ENCODE measurements around the gene FHL2.

The FHL2 gene

GRCh38 chr2:105379741-105380186, 19.1 kb downstream of the FHL2 start:
- DNase-seq (ENCODE audit: low read depth, low spot score) = no peak

DNA sequence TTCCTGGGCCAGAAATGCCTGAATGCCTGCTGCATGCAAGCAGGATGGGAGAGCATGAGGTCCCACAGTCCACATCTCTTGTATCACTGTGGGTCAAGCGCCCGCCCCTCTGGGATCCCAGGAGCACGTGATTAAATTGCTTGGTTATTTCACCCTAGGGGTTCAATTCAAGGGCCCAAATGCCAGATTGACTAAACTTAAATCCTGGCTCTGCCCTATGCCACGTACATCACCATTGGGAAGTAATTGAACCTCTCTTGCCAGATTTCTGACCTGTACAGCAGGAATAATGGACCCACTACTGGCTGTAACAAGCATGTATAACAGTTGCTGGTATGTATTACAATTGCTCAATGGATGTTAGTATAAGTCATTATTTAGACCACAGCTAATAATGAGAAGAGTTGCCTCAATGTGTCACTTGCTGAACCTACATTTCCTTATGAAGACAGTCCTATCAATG, 19.9 kb downstream of the FHL2 start:
- DNase-seq (ENCODE audit: low read depth, low spot score) = no peak

DNA sequence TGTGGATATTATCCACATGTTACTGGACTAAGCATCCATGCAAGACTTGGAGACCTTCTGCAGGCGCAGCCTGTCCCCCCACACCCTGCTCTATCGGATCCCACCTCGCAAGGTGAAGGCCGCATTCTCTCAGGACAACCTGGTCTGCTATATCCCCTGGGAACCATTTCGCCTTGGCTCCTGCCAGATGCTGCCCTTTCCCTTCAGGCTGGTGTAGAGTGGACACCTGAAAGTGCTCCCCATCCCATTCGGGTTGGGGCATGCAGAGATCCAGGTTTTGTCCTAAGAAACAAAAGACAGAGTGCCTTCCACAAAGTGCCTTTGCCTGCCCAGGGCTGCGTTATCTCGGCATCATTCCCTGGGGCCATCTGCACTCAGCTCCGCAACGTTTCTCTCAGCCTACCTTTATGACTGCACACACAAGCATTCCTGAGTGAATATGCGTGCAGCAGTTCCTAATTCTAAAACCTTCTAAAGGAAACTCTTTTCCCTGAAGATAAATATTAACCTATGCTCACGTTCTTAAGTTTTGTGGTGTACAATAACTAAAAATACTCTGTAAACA, 20.5 kb downstream of the FHL2 start:
- no peak for DNase-seq (ENCODE audit: low read depth, low spot score)

DNA sequence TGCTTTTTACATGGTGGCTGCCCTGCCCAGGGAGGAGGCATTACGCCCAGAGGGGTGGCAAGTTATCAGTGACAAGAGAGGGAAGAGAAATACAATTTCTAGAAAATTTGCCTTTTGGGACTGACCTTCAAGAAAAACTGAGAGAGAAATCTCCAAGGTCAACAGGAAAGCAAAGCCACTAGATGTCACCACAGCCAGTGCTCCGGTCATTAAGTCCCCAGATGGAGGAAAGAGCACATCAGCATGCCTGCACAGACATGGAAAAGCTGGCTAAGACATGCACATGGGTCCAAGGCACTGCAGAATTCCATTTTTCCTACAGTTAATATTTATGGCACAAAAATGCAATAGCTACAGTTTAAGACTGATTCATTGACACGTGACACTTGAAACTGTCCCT, 21.0 kb downstream of the FHL2 start:
- no peak for DNase-seq (ENCODE audit: low read depth, low spot score)

DNA sequence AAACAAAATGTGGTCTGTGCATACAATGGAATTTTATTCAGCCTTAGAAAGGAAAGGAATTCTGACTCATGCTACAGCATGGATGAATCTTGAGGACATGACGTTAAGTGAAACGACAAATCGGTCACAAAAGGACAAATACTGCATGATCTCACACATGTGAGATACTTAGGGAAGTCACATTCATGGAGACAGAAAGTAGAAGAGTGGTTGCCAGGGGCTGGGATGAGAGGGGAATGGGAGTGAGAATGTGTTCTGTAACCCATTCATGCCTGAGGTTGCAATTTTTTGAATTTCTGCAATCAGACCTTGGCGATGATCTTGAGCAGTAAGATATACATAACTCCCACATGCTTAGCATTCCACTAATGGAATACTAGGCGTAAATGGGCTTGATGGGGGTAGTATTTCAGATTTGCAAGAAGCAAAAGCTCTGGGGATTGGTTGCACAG, 22.0 kb downstream of the FHL2 start:
- no peak for DNase-seq (ENCODE audit: low read depth, low spot score)

- no peak for DNase-seq (ENCODE audit: low read depth, low spot score)
Measured at GRCh38 chr2:105376010-105376409, 22.8 kb downstream of the FHL2 start.

DNA sequence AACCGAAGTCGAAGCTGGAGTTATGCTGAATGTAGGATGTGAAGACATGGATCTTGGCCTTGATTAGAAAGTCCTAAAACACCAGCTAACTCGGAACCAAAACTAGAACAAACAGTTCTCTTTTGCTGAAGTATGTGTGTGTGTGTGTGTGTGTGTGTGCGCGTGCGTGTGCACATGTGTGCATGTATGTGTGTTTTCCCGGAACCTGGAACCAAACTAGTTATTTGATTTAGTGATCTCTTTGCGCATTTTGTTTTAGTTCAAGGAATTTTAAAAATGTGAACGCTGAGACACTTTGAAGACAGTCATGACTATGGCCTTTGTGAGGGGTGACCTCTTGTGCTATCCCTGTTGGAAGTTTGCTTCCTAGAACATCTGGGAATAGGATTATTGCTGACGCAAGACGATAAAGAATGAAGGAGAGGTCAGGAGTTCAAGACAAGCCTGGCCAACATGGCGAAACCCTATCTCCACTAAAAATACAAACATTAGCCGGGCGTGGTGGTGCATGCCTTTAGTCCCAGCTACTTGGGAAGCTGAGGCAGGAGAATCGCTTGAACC, 23.8 kb downstream of the FHL2 start:
- DNase-seq (ENCODE audit: low read depth, low spot score) = no peak

DNA sequence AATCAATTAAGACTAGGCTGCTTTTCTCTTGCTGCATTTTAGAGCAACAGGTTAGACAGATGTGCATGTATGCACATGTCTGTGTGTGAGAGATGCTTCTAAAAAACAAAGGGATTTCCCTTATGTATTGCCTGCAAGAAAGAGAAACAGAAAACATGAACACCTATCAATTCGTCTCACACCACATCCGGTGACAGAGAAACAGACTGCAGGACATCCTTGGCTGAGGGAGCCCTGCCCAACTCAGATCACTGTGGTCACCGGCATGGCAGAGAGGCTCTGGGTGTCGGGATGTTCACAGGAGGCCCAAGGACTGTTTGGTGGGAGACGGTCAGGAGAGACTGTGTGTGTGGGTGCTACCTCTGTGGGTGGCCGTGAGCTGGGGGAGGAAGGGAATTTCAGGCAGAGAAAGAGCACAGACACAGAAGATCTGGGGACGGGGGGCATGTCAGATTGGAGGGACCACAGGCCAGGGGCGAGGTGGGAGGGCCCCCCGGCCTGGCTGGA, 24.9 kb downstream of the FHL2 start:
- DNase-seq (ENCODE audit: low read depth, low spot score) = no peak

GRCh38 chr2:105373344-105373781, 25.5 kb downstream of the FHL2 start:
- no peak for DNase-seq (ENCODE audit: low read depth, low spot score)

DNA sequence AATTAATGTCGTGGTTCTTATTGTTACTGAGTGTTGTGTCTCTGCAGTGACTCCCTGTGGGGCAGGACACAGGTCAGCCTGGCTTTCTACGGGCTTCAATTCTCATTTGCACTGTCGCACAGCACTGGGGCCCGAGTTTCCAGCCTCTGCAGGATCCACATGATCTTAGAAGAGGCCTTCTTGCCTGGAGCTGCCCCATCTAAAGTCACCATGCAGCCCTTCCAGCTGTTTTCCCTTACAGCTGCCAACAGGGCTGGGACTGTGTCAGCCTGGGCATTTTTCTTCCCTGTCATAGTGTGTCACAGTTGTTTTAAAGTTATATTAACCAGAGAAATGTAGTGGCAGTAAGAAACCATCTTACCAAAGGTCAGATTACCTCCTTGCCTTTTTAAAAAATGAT, 27.0 kb downstream of the FHL2 start:
- no peak for DNase-seq (ENCODE audit: low read depth, low spot score)

GRCh38 chr2:105371156-105371555, 27.7 kb downstream of the FHL2 start:
- DNase-seq (ENCODE audit: low read depth, low spot score) = no peak

DNA sequence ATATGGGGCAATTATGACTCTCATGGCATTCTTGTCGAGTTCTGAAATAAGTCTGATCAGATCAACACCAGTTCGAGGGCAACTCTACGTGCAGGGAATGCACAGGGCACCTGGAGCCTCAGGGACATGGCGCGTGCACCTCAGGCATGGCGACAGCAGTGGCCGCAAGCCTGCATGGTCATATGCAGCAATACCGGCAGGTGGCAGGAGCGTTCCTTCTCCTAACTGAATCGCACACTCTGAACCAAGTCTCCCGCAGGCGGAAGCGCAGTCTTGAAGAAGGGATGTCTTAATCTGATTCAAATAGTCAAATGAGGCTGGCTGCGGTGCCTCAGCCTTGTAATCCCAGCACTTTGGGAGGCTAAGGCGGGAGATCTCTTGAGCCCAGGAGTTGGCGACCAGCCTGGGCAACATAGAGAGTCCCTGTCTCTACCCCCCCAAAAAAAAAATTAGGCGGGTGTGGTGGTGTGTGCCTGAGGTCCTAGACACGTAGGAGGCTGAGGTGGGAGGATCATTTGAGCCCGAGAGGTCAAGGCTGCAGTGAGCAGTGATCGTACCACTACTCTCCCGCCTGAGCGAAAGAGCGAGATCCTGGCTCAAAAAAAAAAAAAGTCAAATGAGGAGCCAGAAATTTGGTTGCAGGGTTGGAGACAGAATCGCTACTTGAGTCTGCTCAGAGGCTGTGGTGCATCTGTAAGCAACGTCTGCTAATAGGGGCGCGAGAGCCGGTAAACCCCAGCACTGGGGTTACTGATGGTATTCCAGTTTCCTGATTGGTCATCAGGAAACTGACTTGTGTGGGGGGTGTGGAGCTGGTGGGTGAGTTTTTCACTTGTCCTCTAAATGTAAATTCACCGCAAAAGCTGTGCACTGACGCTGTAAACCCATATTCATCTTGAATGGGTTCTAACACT, 28.8 kb downstream of the FHL2 start:
- peak; percentile 76 for DNase-seq (ENCODE audit: low read depth, low spot score)

DNA sequence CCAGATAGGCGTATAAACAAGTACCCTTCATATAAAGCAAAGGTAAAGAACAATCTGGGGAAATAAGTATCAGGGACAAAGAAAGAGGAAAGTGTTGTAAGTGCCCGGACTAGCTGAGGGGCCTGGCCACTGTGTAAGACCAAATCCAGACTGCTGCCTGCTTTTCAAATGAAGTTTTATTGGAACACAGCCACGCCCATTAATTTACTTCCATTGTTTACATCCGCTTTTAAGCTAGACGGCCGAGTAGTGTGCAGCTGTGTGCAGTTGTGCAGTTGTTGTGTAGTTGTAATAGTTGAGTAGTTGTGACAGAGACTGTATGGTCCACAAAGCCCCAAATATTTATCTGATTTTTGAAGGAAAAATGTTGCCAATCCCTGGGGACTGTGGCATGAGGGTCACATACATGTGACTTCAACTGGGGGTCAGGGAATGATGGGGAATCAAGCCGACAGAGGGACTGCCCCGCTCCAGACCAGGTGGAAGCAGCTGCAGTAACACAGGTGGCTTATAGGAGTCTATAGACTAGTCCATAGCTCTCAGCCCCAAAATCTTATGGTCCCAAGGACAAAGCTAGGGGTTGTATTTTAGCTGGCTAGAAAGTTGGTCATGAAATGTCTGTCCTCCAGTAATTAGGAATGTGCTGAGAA, 30.0 kb downstream of the FHL2 start:
- no peak for DNase-seq (ENCODE audit: low read depth, low spot score)

- DNase-seq (ENCODE audit: low read depth, low spot score) = no peak
Measured at GRCh38 chr2:105365206-105365605, 33.6 kb downstream of the FHL2 start.

- DNase-seq (ENCODE audit: low read depth, low spot score) = no peak
Measured at GRCh38 chr2:105364436-105365139, 34.3 kb downstream of the FHL2 start.

DNA sequence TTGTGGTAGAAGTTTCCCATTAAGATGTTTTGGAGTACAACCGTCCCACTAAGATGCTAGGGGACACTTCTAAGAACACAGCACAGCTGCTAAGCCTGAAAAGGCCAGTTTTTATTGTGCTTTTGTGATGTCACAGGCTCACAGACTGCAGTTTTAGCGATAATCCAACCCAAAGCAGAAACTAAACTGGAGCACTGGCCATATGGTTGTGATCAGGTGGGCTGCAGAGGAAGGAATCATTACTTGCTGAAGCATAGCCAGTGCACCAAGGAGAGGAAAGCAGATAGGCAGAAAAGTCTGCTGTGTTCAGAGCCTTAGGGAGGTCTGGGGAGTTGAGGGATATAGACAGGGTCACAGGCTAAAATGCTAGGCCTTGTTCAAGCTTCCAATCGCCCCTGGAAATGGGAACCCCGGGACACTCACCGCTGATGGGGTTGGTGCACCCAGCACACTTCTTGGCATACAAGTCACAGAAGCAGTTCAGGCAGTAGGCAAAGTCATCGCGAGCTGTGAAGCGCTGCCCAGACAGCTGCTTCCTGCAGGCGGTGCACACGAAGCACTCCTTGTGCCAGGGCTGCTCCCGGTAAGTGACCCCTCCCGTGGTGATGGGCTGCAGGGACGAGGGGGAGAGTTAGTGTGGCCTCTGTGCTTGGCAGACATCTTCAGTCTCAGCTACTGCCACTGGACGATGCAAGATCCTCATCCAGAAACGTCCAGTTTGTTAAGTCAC, 35.8 kb downstream of the FHL2 start:
- DNase-seq (ENCODE audit: low read depth, low spot score) = no peak

DNA sequence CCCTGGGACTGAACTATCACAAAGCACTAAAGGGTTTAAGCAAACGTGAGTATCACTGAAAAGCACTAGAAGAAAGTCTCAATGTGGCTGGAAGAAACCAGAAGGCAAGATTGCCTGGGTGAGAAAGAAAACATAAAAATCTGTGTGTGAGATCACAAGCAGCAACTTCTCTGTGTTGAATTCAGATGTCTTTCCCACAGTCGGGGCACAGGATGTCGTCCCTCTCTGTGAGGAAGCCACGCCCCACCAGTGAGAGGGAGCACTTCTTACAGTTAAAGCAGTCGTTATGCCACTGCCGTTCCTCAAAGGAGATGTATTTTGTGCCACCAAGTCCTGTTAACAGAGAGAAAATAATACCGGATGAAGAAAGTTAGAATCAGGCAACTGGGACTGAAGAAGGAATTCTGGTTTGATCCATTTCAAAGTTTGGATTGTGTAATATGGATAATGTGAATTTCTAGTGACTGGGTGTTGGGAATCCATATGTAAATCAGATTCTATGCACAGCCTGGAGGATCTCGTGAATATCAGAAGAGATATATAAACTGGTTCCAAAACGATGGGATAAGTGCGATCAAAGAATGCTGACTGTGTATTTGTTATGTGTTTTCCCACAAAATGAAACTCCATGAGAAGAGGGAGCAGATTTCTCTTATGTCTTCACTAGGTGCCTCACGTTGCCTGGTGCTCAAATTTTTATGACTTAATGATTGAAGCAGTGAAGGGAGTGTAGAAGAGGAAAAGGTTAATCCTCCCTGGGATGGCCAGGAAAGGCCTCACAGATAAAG, 37.6 kb downstream of the FHL2 start:
- DNase-seq (ENCODE audit: low read depth, low spot score) = no peak

DNA sequence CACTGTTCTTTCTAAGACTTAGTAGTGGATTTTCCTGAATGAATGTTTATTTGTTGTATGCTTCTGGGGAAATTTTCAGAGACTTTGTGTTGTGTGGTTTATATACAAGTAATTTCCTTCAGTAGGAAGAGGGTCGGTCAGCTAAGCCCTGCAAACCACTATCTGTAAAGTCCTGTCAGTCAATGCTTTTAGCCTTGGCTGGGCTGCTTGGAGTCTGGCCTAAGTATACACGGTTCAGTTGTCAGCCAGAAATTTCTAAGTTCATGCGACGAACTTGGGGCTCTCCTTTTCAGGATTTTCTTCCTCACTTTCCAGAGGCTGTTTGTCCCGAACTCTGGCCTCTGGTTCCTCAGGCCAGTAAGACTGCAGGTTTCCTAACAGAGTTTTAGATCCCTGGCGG, 40.3 kb downstream of the FHL2 start:
- DNase-seq (ENCODE audit: low read depth, low spot score) = no peak

- no peak for DNase-seq (ENCODE audit: low read depth, low spot score)
Measured at GRCh38 chr2:105357122-105357521, 41.7 kb downstream of the FHL2 start.
